ENCODE results near the gene CDKN2B.

CDKN2B gene

GRCh38 chr9:22037954-22038690 lies 29.0 kb upstream of the CDKN2B start:
- peak; percentile 21 for TF ChIP-seq CTCF (IDR thresholded peaks at IDR 0.05; ENCODE audit: borderline replicate concordance, control extremely low read depth, extremely low read depth, insufficient read depth, missing control alignments)
- in situ Hi-C loops (cut with MboI; ENCODE audit: low sequenced_read_pairs, unreplicated experiment) = loop anchor here (25.0 kb wide), 1 partner anchor 226 kb away; the partner anchor contains the start of gene MTAP
- DNase-seq (ENCODE audit: low spot score) = no peak

GRCh38 chr9:22036866-22037626 lies 27.9 kb upstream of the CDKN2B start:
- in situ Hi-C loops (cut with MboI; ENCODE audit: low sequenced_read_pairs, unreplicated experiment) = loop anchor here (25.0 kb wide), 1 partner anchor 225 kb away; the partner anchor contains the start of gene MTAP
- no peak for DNase-seq (ENCODE audit: low spot score)

GRCh38 chr9:22035591-22036011 lies 26.5 kb upstream of the CDKN2B start:
- in situ Hi-C loops (cut with MboI; ENCODE audit: low sequenced_read_pairs, unreplicated experiment) = loop anchor here (25.0 kb wide), 1 partner anchor 223 kb away; the partner anchor contains the start of gene MTAP
- no peak for TF ChIP-seq CTCF (IDR thresholded peaks at IDR 0.05; ENCODE audit: borderline replicate concordance, control extremely low read depth, extremely low read depth, insufficient read depth, missing control alignments)

More at GRCh38 chr9:22036866-22037626, 27.9 kb upstream of the CDKN2B start:
- TF ChIP-seq CTCF (IDR thresholded peaks at IDR 0.05; ENCODE audit: borderline replicate concordance, control extremely low read depth, extremely low read depth, insufficient read depth, missing control alignments) = no peak

GRCh38 chr9:22033012-22033630 lies 24.0 kb upstream of the CDKN2B start:
- DNase-seq (ENCODE audit: low spot score) = no peak
- in situ Hi-C loops (cut with MboI; ENCODE audit: low sequenced_read_pairs, unreplicated experiment) = loop anchor here (25.0 kb wide), 1 partner anchor 221 kb away; the partner anchor contains the start of gene MTAP
- no peak for TF ChIP-seq CTCF (IDR thresholded peaks at IDR 0.05; ENCODE audit: borderline replicate concordance, control extremely low read depth, extremely low read depth, insufficient read depth, missing control alignments)

More at GRCh38 chr9:22035591-22036011, 26.5 kb upstream of the CDKN2B start:
- no peak for DNase-seq (ENCODE audit: low spot score)

GRCh38 chr9:22031655-22032411 lies 22.7 kb upstream of the CDKN2B start:
- in situ Hi-C loops (cut with MboI; ENCODE audit: low sequenced_read_pairs, unreplicated experiment) = loop anchor here (25.0 kb wide), 1 partner anchor 220 kb away; the partner anchor contains the start of gene MTAP
- no peak for TF ChIP-seq CTCF (IDR thresholded peaks at IDR 0.05; ENCODE audit: borderline replicate concordance, control extremely low read depth, extremely low read depth, insufficient read depth, missing control alignments)
- no peak for DNase-seq (ENCODE audit: low spot score)

Measured in GM13976 (cell line).